Activated T-cell treated with anti-CD3 and anti-CD28 coated beads, Interleukin-2, amount 50 U/mL, for 1 hour (primary cell): ENCODE results near the gene CLTCL1.
"Not testable (repeated sequence)": the region's sequence is repeated elsewhere in the genome, so short reads cannot be mapped to it uniquely, and the experiment has no call there.

Experiments used
- DNase-seq: peaks from one replicate; pipeline ENCODE4 v3.0.0-alpha.2; 2020

The CLTCL1 gene

DNA sequence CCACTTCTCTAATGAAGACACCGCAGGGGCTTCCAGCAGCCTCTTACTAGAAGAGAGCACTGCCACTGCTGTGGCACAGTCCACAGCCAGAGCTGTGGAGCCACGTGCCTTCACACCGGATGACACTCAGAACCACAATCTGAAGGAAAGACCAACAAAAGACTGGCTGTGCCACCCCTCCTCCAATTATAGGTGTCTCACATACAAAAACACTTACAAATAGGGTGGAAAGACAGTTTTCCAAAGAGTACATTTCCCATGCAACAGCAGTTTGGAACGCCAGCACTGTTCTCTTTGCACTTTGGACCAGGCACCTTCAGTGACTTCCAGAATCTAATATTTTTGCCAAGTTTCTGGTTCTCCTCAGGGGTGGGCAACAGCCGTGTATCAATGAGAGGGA, 74.9 kb downstream of the CLTCL1 start:
- no peak for DNase-seq

DNA sequence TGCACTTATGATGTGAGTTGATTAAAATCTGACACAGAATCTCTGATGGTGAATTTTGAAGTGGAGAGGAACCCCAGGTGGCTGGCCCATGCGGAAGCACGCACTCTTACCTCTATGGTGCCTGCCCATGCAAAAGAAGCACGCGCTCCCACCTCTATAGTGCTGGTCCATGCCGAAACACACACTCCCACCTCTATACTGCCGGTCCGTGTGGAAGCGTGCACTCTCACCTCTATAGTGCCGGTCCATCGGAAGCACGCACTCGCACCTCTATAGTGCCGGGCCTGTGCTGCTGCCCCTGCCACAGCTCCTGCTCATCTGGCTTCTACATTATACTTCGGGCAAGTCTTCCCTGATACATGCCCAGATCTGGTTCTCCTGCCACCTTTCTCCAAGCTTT, 76.2 kb downstream of the CLTCL1 start:
- DNase-seq, result no peak

DNA sequence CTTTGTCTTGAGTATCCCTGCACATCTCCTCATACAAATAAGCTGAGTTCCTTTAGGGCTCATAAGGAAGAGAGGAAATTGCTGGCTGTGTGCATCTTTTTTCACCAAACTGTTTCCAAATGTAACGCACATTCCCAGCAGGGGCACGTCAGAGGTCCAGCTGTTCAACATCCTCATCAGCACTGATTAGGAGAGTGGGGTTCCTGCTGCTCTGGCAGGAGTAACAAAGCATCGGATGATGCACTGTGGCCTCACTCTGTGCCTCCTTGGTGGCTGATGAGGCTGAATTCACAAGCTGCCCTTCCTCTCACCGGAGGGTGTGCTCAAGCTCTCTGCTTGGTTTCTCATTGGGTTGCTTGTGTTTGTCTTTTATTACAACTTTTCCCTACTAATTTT, 77.4 kb downstream of the CLTCL1 start:
- no peak for DNase-seq

DNA sequence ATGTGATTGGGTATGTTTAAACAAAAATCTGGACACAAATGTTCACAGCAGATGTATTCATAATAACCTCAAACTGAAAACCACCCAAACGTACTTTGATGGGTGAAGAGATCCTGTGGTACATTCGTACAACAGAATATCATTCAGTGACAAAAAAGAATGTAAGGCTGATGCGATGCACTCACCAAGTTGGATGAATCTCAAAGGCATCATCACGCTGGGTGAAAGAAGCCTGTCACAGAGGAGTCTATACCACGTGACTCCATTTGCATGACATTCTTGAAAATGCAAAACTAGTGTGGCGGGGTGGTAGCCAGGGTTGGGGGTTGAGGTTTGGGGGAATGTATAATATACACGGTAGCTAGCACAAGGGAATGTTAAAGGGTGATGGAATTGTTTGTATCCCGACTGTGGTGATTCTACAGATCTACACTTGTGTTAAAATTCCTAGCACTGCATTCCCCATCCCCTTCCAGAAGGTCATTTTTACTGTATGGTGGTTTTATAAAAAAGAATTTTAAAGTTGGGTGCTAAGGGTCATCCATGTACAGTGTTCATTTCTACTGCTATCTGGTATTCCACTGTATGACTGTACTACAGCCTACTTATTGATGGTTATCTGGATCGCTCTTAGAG, 78.0 kb downstream of the CLTCL1 start:
- no peak for DNase-seq

DNA sequence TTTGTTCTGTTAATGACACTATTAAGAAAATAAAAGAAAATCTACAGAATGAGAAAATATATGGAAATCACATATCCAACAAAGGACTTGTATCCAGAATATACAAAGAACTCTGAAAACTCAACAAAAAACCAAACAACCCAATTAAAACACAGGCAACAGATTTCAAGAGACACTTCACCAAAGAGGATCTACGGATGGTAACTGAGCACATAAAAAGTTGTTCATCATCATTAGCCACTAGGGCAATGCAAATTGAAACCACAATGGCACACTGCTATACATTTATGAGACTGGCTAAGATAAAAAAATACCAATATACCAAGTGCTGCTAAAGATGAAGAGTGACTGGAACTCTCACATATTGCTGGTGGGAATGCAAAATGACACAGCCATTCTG, 78.5 kb downstream of the CLTCL1 start:
- no peak for DNase-seq

DNA sequence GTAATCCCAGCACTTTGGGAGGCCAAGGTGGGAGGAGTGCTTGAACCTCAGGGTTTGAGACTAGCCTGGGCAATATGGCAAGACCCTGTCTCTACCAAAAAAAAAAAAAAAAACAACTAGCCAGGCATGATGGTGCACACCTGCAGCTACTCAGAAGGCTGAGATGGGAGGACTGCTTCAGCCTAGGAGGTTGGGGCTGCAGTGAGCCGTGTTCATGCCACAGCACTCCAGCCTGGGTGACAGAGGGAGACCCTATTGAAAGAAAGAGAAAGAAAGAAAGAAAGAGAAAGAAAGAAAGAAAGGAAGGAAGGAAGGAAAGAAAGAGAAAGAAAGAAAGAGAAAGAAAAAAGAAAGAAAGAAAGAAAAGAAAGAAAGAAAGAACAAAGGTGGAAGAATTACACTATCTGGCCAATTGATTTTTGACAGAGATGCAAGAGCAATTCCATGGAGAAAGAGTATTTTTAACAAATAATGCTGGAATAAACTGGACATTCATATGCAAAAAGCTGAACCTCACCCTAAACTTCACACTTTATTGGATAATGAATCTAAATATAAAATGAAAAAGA, 79.1 kb downstream of the CLTCL1 start:
- DNase-seq, result no peak

DNA sequence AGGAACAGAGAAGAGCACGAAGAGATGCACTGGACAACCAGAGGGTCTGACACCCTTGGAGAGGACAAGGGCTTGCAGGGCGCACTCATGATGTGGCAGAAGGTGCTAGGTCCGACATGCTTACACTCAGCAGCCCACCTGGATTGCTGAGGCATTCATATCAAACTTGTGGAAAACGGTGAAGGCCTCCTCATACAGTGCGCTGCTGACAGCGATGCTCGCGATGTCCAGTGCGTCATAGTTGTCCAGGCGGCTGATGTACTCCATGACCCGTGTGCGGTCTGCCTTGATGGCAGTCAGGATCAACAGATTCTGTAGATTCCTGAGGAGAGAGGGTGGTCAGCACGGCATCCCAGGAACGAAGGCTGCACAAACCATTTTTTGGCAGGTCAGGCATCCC, 81.3 kb downstream of the CLTCL1 start:
- DNase-seq, result no peak

DNA sequence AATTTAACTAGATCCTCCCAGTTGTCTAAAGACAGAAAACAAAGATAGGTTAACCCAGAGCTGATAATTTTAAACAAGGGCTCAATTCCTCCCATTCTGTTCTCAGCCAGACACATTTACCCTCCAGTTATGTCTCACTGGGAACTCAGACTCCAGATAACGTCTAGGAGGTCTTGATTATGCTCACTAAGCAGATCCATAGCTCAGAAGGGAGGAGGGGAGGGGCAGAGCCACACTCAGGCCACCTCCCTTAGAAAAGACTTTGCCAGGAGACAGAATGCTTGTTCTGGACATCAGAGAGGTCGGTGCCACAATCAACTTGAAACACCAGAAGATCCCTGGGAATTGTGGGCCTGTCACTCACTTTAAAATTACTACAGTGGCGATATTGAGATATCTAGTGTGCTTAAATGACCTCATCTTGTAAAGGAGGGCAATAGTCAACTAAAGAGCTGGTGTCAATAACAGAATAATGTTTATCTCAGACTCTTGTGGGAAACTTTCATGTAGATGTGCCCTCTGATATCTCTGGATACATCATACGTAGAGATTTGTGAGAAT, 83.2 kb downstream of the CLTCL1 start:
- DNase-seq, result no peak

DNA sequence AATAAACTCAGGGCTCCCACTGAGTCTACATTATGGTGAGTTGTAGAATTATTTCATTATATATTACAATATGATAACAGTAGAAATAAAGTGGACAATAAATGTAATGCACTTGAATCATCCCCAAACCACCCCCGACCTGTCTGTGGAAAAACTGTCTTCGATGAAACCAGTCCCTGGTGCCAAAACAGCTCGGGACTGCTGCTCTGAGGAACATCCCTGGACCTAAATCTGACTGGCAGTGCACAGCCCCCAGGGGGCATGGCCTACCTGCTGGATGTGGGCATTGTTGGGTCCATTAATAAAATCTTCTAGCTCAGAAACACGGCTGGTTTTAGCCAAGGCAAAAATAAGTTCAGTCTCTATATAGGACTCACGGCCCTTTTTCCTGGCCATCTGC, 83.6 kb downstream of the CLTCL1 start:
- no peak for DNase-seq

DNA sequence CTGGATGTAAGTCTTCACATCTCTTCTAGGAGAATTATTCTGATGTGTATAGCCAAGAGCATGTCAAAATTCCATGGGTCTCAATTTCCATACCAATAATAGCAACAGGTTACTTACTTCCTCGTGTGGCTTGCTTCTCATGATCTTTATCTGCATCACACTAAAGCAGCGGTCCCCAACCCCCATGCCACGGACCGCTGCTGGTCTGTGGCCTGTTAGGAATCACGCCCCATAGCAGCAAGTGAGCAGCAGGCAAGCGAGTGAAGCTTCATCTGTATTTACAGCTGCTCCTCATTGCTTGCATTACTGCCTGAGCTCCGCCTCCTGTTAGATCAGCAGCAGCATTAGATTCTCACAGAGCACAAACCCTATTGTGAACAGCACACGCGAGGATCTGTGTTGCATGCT, 84.1 kb downstream of the CLTCL1 start:
- DNase-seq, result no peak

DNA sequence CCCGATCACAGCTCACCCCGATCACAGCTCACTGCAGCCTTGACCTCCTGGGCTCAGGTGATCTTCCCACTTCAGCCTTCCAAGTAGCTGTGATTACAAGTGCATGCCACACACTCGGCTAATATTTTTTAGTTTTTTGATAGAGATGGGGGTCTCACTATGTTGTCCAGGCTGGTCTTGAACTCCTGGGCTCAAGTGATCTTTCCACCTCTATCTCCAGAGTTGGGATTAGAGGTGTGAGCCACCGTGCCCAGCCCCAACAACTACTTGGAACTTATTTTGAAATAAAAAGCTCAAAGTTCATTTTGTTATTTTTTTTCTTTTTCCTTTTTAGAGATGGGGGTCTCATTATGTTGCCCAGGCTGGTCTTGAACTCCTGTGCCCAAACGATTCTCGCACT, 85.2 kb downstream of the CLTCL1 start:
- DNase-seq, result no peak

DNA sequence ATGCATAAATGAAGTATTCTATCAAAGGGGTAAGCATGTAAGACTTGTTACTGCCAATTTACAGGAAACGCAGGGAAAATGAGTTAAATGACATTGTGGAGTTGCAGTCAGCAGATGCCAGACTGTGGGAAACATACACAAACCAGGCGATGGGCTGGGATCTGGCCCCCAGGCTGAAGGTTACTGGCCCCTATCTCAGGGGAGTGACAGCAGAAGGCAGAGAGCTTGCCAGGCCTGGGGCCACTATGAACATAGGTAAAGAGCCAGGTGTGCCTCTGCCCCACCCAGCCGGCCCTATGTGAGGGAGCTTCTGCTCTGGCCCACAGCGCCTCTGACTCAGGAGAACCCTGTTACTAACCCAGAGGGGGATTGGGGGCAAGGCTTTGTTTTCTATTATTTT, 86.9 kb downstream of the CLTCL1 start:
- DNase-seq, result no peak

DNA sequence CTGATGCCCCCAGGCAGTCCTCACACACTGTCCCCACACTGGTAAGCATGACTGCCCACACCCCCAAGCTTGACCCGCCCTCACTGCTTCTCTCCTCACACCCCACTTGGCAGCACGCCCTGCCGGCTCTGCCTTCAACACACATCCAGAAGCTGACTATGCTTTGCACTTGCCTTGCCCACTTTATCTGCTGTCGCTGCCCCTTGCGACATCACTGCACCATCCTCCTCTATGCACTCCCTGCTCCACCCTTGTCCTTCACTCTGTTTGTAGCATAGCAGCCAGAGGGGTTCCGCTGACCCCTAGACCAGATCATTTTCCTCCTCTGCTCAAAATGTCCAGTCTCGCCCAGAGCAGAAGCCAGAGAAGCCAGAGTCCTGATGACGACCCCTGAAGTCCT, 87.7 kb downstream of the CLTCL1 start:
- DNase-seq, result no peak

DNA sequence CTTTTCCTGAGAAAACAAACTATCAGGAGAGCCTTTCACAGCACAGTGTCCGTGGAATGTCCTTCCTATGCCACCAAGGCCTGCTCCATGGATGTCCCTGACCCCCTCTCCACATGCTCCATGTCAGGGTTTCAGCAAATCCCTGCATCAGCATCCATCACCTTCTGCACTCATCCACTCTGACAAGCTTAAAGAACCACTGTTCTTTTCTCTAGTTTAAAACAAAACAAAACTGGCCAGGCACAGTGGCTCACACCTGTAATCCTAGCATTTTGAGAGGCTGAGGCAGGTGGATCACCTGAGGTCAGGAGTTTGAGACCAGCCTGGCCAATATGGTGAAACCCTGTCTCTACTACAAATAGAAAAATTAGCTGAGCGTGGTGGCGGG, 88.7 kb downstream of the CLTCL1 start:
- DNase-seq, result not testable (repeated sequence)

DNA sequence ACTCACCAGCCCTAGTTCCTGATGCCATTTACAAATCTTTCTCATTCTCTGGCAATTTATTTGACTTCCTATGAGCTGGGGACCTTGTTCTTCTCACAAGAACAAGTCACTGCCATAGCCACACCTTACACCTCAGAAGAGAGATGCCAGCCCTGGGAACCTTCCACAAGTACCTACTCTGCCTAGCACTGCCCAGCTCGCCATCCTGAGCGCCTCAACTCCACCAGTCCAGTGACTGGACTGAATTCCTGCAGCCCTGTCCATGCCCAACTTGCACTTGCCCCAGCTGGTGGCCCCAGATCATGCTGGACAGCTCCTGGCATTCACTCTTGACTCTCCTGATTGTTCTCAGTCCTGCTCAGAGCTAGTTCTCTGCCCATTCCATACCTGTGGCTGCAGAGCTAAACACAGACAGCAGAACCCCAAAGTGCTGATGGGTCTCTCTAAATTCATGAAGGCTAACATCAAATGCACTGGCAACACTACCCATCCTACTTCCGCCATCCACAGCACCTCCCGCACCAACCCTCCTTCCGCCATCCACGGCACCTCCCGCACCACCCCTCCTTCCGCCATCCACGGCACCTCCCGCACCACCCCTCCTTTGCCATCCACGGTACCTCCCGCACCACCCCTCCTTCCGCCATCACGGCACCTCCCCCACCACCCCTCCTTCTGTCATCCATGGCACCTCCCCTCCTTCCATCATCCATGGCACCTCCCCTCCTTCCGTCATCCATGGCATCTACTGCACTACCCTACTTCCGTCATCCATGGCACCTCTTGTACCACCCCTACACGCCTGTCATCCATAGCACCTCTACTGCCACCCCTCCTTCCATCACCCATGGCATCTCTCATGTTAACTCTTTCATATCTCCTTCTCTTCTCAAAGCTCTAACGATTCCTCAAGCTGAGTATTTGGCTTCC, 89.4 kb downstream of the CLTCL1 start:
- DNase-seq, result no peak

DNA sequence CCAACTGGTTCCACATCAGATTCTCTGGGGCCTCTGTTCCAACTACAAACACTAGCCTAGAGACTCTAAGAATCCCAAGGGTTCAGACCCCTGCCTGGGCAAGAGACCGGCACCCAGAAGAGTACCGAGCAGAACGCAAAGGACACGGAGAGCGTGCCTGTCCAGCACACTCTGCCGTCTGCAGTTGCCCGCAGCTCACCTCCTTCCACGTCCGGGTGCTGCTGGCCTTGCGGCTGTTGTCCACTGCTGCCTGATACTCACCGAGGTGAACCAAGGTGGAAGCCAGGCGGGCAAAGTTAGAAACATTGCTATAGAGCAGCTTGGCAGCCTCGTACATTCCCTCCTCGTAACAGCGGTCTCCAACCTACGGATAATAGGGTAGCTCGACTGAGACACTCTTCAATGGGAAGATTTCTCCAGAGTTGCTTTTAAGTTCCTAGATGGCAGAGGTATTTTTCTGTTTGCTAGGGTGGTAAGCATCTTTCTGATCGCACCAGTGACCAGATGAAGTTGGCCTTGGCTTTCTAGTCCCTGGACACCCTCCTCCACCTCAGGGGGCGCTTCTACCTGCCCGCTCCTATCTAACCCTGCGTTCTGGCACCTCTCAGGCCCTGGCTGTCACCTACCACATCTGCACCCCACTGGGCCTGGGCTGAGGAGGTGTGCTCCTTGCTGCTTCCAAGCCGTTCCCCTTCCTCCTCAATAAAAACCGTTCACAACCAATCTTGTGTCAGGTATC, 90.2 kb downstream of the CLTCL1 start:
- no peak for DNase-seq

DNA sequence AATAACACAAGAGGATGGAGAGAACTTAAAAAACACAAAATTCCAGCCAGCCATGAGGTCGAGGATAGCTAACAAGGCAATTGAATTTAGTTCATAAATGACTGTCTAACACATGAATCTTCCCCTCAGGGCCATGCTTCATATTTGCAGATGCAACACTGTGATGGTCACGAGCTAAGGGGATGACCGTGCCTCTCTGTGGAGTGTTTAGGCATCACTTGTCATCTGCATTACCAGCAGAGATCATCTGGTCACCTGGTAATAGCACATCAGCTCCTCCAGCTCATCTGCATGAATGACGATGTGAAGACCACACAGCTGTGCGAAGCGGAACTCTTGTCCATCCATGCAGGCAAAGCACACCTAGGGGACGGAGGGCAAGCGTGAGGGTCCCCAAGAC, 92.0 kb downstream of the CLTCL1 start:
- no peak for DNase-seq

DNA sequence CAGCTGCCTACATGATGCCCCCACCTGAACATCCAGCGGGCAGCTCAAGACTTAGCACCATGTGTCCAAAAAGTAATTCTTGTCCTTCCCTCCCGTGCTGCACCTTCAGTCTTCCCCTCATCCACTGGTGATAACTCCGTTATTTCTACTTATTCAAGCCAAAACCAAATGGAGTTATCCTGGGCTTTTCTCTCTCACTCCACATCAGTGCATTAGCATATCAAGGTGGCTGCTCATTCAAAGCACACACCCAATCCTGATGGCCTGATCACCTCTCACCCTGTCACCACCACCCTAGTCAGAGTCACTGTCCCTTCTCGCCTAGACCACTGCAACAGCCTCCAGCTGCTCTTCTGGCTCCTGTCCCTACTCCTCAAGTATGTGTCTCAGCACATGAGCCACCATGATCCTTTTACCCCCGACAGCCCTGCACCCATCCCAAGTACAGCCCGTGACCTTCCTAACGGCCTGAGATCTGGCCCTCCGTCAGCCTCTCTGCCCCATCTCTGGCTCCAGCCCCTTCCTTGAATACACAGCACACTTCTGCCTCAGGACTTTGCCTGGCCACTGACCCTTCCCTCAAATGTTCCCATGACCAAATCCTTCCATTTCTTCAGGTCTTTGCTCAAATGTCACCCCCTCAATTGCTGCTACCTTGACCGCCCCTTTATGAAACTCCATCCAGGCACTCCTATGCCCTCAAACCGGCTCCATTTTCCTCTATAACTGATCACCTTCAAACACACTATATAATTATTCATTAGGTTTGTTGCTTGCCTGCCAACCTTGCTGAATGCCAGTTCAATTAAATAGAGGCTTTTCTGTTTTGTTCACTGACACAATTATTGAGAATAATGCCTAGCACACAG, 93.3 kb downstream of the CLTCL1 start:
- no peak for DNase-seq

DNA sequence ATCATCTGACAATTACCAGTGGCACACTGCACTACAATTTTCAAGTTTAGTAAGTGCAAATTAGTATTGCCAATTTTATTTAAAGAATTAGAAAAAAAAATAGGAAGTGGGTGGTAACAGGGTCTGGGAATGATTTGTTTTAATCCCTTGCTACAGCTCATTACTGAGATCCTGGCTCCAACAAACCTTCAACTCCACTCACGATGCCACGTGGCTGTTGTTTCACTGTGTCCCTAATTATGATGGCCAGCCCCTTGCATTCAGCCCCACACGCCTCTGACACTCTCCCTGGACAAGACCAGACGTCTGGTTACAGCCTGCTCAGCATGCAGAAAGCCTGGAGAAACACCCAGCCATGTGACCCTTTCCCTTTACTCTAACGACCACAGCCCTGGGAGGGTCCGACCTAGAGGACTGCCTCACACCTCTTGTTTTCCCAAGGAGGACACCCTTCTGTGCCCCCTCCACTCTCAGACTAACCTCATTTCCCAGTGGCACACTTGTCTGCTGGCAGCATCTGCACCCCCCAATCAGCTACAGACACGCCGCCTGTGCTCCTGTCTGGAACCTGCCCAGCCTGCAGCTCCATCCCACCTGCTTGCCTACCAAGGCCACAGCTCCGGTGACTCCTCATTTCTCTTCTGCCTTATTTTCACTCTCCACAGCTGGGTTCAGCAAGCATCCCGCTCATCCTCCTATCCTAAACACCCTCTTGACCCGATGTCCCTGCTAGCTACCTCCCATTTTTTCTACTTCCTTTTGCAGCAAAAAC, 94.5 kb downstream of the CLTCL1 start:
- DNase-seq, result no peak

DNA sequence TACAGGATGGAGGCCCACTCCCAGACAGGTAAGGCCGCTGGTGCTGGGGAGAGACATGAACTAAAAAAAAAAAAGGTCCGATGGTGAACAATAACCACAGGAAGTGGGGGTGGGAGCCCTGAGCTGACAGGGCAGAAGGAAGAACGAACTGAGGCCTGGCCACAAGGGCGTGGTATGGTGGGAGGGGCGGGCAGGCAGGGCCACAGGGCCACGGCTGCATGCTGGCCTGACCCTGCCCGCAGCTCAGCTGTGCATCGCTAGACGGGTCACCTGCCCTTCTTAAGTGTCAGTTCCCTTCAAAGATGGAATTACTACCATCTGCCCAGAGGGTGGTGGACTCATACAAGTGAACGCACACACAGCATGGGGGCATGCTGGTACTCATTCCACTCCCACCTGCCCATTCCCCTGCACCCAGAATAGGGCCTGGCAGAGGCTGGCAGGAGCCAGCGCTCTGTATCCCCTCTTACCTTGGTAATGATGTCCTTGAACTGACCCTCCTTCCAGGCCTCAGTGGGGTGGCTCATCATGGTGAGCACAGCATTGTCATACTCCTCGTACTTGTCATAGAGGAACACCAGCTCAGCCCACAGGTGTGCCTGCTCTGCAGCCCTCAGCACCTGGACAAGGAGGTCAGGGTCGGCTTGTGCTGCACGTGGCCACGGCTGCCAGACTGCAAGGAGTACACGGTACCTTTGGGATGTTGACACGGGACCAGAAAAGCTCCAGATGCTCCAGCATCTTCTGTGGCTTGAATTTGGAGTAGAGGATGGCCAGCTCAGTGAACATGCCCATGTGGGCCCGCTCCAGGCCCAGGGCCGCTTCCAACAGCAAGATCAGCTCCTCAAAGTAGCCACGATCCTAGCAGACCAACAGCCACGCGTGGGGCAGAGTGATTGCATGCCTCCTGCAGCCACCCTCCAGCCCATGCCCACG, 95.5 kb downstream of the CLTCL1 start:
- no peak for DNase-seq
